ENCODE measurements around the gene B4GALT5.

DNA sequence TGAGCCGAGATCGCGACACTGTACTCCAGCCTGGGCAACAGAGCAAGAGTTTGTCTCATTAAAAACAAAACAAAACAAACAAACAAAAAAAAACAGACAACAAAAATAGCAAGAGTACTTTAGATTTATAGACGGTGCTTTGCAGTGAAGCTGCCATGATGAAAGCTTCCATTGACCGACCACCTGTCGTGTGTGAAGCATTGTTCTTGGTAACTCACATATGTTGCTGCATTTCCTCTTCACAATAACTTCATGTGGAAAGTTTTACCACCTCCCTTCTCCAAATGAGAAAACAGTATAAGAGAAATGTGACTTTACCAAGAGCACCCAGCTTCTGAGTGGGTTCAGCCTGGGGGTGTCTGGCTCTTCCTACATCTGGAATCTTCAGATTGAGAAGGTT, 89.4 kb downstream of the B4GALT5 start:
- no peak for TF ChIP-seq CTCF (IDR thresholded peaks at IDR 0.05 in 8 of 11, conservative IDR thresholded peaks at IDR 0.05 in 3 of 11)
- TF ChIP-seq POLR2A (IDR thresholded peaks at IDR 0.05) = no peak

Data from spleen (tissue), 7 donors.